Activated CD4-positive, alpha-beta T cell treated with anti-CD3 and anti-CD28 coated beads for 36 hours (primary cell): ENCODE data around the gene NUDT15. TPM values are rescaled to one million over a fixed set of nuclear protein-coding genes. Genes with fewer than 3 reads are reported as not detected.

Experiments
- total RNA-seq, 2 experiments: library from RNA; stranded (reverse); gene quantifications; one replicate each; pipeline ENCODE4 v1.2.3, GENCODE V29; 2021

Gene NUDT15
- total RNA-seq, 2 experiments from 2014 or later = 12.3 to 18.2 TPM

Other genes with a start within 250 kb of the NUDT15 start
- gene SUCLA2, start 36.5 kb upstream of the NUDT15 start, total RNA-seq = 10 to 100 TPM; 34.9 to 44.6 TPM
- gene MED4, start 57.4 kb downstream of the NUDT15 start, total RNA-seq = 10 to 100 TPM; 53.5 to 62.7 TPM
- gene ITM2B, start 195.5 kb downstream of the NUDT15 start, total RNA-seq = 10 to 100 TPM; 67.0 to 96.5 TPM